Breast epithelium (tissue), 3 donors: Measurements from ENCODE around the gene NCAPG2.

Source experiments
- POLR2A ChIP-seq: fragments of 450-650 bp; IDR thresholded peaks from one replicate; pipeline ENCODE4 v1.6.1; 2016; ENCODE audit warnings: antibody characterized with exemption, mild to moderate bottlenecking, moderate library complexity
- POLR2AphosphoS5 ChIP-seq, 3 donors: sonication (generic); formaldehyde crosslinking; IDR thresholded peaks; one replicate each; pipeline ENCODE4 v1.6.1; 2017; ENCODE audit warnings: antibody characterized with exemption in 3 of 3
- TF ChIP-seq, protein P1 (sequence below), 3 donors: fragments of 450-650 bp; IDR thresholded peaks; one replicate each; pipeline ENCODE4 v1.5.1; 2016 to 2017; ENCODE audit warnings: antibody characterized with exemption in 3 of 3, mild to moderate bottlenecking in 3 of 3, moderate library complexity in 3 of 3

DNA sequence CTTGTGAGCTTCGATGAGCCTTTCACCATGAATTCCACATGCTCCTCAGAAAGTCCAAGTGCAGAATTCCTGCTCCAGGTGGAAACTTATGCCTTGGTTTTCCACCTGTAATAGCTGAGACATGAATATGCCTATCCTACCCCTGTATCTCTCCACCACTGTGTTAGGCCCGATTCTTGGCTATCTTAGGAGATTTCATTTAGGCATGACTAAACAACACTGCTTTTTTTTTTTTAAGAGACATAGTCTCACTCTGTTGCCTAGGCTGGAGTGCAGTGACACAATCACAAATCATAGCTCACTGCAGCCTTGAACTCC, 57.2 kb downstream of the NCAPG2 start:
- TF ChIP-seq, protein P1, sequence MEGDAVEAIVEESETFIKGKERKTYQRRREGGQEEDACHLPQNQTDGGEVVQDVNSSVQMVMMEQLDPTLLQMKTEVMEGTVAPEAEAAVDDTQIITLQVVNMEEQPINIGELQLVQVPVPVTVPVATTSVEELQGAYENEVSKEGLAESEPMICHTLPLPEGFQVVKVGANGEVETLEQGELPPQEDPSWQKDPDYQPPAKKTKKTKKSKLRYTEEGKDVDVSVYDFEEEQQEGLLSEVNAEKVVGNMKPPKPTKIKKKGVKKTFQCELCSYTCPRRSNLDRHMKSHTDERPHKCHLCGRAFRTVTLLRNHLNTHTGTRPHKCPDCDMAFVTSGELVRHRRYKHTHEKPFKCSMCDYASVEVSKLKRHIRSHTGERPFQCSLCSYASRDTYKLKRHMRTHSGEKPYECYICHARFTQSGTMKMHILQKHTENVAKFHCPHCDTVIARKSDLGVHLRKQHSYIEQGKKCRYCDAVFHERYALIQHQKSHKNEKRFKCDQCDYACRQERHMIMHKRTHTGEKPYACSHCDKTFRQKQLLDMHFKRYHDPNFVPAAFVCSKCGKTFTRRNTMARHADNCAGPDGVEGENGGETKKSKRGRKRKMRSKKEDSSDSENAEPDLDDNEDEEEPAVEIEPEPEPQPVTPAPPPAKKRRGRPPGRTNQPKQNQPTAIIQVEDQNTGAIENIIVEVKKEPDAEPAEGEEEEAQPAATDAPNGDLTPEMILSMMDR (IDR thresholded peaks at IDR 0.05), result no peak
- TF ChIP-seq POLR2A (no peak), POLR2AphosphoS5 (IDR thresholded peaks at IDR 0.05) (no peak)
